ENCODE results near the gene ORAI3. TPM values are rescaled to one million over a fixed set of nuclear protein-coding genes. Genes with fewer than 3 reads are reported as not detected.

The ORAI3 gene
- total and polyA plus RNA-seq, 2 of the 13 experiments (the other 11 are each of a cell fraction or from before 2014, with no cell fraction given) = 11.4 to 32.0 TPM

- no peak overlapping the region for H3K27ac ChIP-seq (ENCODE audit: extremely low read length, insufficient read depth, low read length)
- CTCF ChIA-PET (ENCODE audit: low intra/inter-chr PET ratio, low total read pairs) = no interaction called here
- H3K36me3 ChIP-seq (replicated peaks in 1 of 2; ENCODE audit: control insufficient read depth in 1 of 2, insufficient read depth in 2 of 2, low read length in 2 of 2) = peaks cover 8 to 22% of the 10 kb centered on the region in 2 experiments; a peak in 4 of 5 replicates
- 96% methylated on average over 38 of the region's 38 CpGs for WGBS (ENCODE audit: low lambda C conversion rate)
- no TSS peak for BruUV-seq (replicated peaks)
- H2AFZ ChIP-seq (ENCODE audit: low read length) = no peak overlapping the region
- H4K20me1 ChIP-seq (ENCODE audit: insufficient read depth, low read length) = no peaks in the 10 kb centered on the region
- H3K27me3 ChIP-seq (ENCODE audit: control insufficient read depth in 1 of 2, insufficient read depth in 2 of 2, low read length in 2 of 2) = no peaks in the 10 kb centered on the region; a peak in 1 of 5 replicates
- H3K9ac ChIP-seq (ENCODE audit: insufficient read depth, low read depth, low read length) = no peak overlapping the region
- no peak overlapping the region for H3K4me2 ChIP-seq (ENCODE audit: low read depth, low read length)
- H3K4me1 ChIP-seq (ENCODE audit: insufficient read depth, low read length) = peaks cover 30% of the 10 kb centered on the region
- DNase-seq (ENCODE audit: low spot score) (no peak), ATAC-seq (no peak), FAIRE-seq (no peak)
- in situ Hi-C loops (cut with HindIII; ENCODE audit: extremely low pct_ligation_motif_present, low pct_unique_long_range_greater_than_20kb) = no loop called here
- H3K79me2 ChIP-seq (ENCODE audit: insufficient read depth, low read length) = peaks cover 5% of the 10 kb centered on the region
- TF ChIP-seq ZNF296 (CRISPR knock-in tag; conservative IDR thresholded peaks at IDR 0.05) (no peak), AGO2 (optimal IDR thresholded peaks at IDR 0.05; ENCODE audit: low read depth, low read length) (peak; percentile 76), RBFOX2 (IDR thresholded peaks at IDR 0.05; ENCODE audit: low read depth, low read length) (peak; percentile 42; the same call in 1 of the 2 replicates), ZSCAN25 (CRISPR knock-in tag; IDR thresholded peaks at IDR 0.05) (no peak), HNRNPL (IDR thresholded peaks at IDR 0.05; ENCODE audit: low read depth, low read length) (peak; percentile 63; the same call in 1 of the 2 replicates)
- POLR2A ChIA-PET = interaction anchor here (0.9 kb wide), 1 partner anchor 12 kb away, joined by 3 read pairs; no protein-coding TSS in a partner anchor
- intact Hi-C loops (cut with micrococcal nuclease; ENCODE audit: unreplicated experiment) = no loop called here
- no peaks in the 10 kb centered on the region for H3K9me3 ChIP-seq (ENCODE audit: low read length)
- no peak overlapping the region for H3K4me3 ChIP-seq (replicated peaks in 1 of 3; ENCODE audit: insufficient read depth in 1 of 3, low read depth in 2 of 3, low read length in 3 of 3)
These were observed 2.0 kb upstream of the ORAI3 start for GRCh38 chr16:30946671-30947540.

DNA sequence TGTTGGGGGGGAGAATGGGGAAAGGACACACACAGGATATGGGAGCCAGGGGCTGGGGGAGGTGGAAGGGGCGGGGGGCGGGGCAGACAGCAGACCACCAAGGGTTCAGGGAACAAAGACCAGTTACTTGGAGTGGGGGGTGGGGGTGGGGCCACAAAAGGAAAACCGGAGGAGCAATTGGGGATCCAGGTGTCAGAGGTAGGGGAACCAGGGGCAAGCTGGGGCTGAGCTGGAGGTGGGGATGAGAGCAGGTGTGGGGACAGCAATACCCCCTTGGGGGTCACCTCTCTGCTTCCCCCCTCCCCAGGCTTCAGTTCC, 1.4 kb upstream of the ORAI3 start:
- H3K36me3 ChIP-seq (replicated peaks in 1 of 2; ENCODE audit: control insufficient read depth in 1 of 2, insufficient read depth in 2 of 2, low read length in 2 of 2) = peaks cover 6 to 19% of the 10 kb centered on the region in 2 experiments; a peak in 4 of 5 replicates
- no peak for DNase-seq (ENCODE audit: low spot score)
- H3K4me1 ChIP-seq (ENCODE audit: insufficient read depth, low read length) = peaks cover 26% of the 10 kb centered on the region
- H2AFZ ChIP-seq (ENCODE audit: low read length) = no peak overlapping the region
- 97% methylated on average over 3 of the region's 3 CpGs for WGBS (ENCODE audit: low lambda C conversion rate)
- H3K4me3 ChIP-seq (replicated peaks in 1 of 3; ENCODE audit: insufficient read depth in 1 of 3, low read depth in 2 of 3, low read length in 3 of 3) = no peak overlapping the region
- ChIA-PET POLR2A (no interaction called here), CTCF (ENCODE audit: low intra/inter-chr PET ratio, low total read pairs) (no interaction called here)
- ATAC-seq = no peak
- H3K9me3 ChIP-seq (ENCODE audit: low read length) = no peaks in the 10 kb centered on the region
- no peak overlapping the region for H3K4me2 ChIP-seq (ENCODE audit: low read depth, low read length)
- no TSS peak for BruUV-seq (replicated peaks)
- intact Hi-C loops (cut with micrococcal nuclease; ENCODE audit: unreplicated experiment) = no loop called here
- peaks cover 5% of the 10 kb centered on the region for H3K79me2 ChIP-seq (ENCODE audit: insufficient read depth, low read length)
- in situ Hi-C loops (cut with HindIII; ENCODE audit: extremely low pct_ligation_motif_present, low pct_unique_long_range_greater_than_20kb) = no loop called here
- no peaks in the 10 kb centered on the region; a peak in 1 of 5 replicates for H3K27me3 ChIP-seq (ENCODE audit: control insufficient read depth in 1 of 2, insufficient read depth in 2 of 2, low read length in 2 of 2)
- H3K9ac ChIP-seq (ENCODE audit: insufficient read depth, low read depth, low read length) = no peak overlapping the region
- no peaks in the 10 kb centered on the region for H4K20me1 ChIP-seq (ENCODE audit: insufficient read depth, low read length)
- H3K27ac ChIP-seq (ENCODE audit: extremely low read length, insufficient read depth, low read length) = peak overlapping the region; percentile 74
- TF ChIP-seq ZEB1 (IDR thresholded peaks at IDR 0.05; ENCODE audit: insufficient replicate concordance, low read depth) = no peak
- no peak for TF ChIP-seq KAT7 (CRISPR knock-in tag; IDR thresholded peaks at IDR 0.05; ENCODE audit: borderline replicate concordance)
- TF ChIP-seq, protein P1, sequence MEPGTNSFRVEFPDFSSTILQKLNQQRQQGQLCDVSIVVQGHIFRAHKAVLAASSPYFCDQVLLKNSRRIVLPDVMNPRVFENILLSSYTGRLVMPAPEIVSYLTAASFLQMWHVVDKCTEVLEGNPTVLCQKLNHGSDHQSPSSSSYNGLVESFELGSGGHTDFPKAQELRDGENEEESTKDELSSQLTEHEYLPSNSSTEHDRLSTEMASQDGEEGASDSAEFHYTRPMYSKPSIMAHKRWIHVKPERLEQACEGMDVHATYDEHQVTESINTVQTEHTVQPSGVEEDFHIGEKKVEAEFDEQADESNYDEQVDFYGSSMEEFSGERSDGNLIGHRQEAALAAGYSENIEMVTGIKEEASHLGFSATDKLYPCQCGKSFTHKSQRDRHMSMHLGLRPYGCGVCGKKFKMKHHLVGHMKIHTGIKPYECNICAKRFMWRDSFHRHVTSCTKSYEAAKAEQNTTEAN (CRISPR knock-in tag; conservative IDR thresholded peaks at IDR 0.05) = no peak
- no peak for TF ChIP-seq ONECUT2 (CRISPR knock-in tag; IDR thresholded peaks at IDR 0.05)
- no peak for TF ChIP-seq JUND (CRISPR knock-in tag; IDR thresholded peaks at IDR 0.05)
- TF ChIP-seq TCF12 (IDR thresholded peaks at IDR 0.05) = no peak
- TF ChIP-seq TCF12 (CRISPR knock-in tag; IDR thresholded peaks at IDR 0.05) = no peak
- no peak for TF ChIP-seq ZBTB33 (CRISPR knock-in tag; IDR thresholded peaks at IDR 0.05)
- no peak for FAIRE-seq
